WERI-Rb-1 (cell line): Measurements from ENCODE around the gene ACTRT2.

Source experiments
- DNase-seq: peaks from one replicate; pipeline ENCODE4 v3.0.0-alpha.2; 2020
- H3K27ac ChIP-seq: fragments of 250-450 bp; sonication (Bioruptor Pico); 2 replicates; pipeline ENCODE4 v1.5.1; 2020; ENCODE audit warnings: mild to moderate bottlenecking, moderate library complexity
- H3K27me3 ChIP-seq: fragments of 250-450 bp; sonication (Bioruptor Pico); 2 replicates; pipeline ENCODE4 v1.5.1; 2021; ENCODE audit warnings: mild to moderate bottlenecking, low read depth, moderate library complexity; ENCODE audit not compliant: insufficient read depth, severe bottlenecking
- H3K36me3 ChIP-seq: fragments of 250-450 bp; sonication (Bioruptor Pico); 2 replicates; pipeline ENCODE4 v1.5.1; 2020; ENCODE audit warnings: mild to moderate bottlenecking, moderate library complexity
- H3K4me3 ChIP-seq: 2 replicates; pipeline ENCODE4 v1.5.1; 2011; ENCODE audit warnings: low read depth, mild to moderate bottlenecking, control low read depth, low read length
- H3K9me3 ChIP-seq: fragments of 250-450 bp; sonication (Bioruptor Pico); 2 replicates; pipeline ENCODE4 v1.5.1; 2021; ENCODE audit warnings: mild to moderate bottlenecking, moderate library complexity; ENCODE audit not compliant: severe bottlenecking
- TF ChIP-seq, protein P1 (sequence below): IDR thresholded peaks from 2 replicates; pipeline ENCODE4 v1.5.1; 2011; ENCODE audit warnings: low read depth, mild to moderate bottlenecking, control low read depth, inconsistent platforms, low read length

The ACTRT2 gene

DNA sequence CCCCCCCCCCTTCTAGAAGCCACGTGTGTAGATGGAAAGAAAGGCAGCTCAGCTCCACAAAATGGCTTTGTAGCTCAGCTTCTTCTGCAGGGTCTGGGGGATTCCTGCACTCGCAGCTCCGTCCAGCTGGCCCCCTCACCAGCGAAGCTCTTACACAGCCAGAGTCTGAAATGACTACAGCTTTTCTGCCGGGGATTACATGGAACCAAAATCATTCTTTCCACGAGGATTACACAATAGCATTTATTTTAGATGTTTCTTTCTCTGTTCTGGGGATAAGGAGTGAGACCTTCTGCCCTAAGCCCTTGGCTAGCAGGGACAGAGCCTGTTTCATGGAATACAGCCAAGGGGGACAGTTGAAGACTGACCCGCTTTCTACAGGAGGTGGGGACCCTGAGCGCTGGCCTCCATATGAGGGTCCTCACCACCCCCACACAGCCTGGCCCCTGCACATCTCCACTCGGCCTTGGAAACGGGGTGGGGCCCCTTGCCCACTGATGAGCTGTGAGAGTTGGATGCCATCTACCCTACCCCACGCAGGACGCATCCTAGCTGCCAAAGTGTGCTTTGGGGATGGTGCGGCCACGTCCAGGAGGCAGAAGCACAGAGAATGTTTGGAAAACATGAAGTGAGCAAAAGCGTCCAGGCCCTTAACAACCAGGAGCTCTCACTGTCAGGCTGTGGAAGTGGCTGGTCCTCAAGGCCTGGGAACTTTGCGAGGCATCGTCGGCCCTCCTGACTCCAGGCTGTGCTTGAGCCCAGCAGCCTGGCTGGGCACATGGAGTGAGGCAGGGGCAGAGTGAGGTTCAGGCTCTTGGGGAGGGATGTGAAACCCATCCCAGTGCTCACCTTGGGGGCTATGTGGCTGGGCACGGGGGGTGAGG lies 14.5 kb downstream of the ACTRT2 start:
- Histone ChIP-seq H3K27ac (no peak overlapping the region), H3K4me3 (no peak overlapping the region), H3K27me3 (no peaks in the 10 kb centered on the region), H3K9me3 (no peaks in the 10 kb centered on the region), H3K36me3 (no peaks in the 10 kb centered on the region)
- DNase-seq, result no peak
- TF ChIP-seq, protein P1, sequence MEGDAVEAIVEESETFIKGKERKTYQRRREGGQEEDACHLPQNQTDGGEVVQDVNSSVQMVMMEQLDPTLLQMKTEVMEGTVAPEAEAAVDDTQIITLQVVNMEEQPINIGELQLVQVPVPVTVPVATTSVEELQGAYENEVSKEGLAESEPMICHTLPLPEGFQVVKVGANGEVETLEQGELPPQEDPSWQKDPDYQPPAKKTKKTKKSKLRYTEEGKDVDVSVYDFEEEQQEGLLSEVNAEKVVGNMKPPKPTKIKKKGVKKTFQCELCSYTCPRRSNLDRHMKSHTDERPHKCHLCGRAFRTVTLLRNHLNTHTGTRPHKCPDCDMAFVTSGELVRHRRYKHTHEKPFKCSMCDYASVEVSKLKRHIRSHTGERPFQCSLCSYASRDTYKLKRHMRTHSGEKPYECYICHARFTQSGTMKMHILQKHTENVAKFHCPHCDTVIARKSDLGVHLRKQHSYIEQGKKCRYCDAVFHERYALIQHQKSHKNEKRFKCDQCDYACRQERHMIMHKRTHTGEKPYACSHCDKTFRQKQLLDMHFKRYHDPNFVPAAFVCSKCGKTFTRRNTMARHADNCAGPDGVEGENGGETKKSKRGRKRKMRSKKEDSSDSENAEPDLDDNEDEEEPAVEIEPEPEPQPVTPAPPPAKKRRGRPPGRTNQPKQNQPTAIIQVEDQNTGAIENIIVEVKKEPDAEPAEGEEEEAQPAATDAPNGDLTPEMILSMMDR, result no peak

DNA sequence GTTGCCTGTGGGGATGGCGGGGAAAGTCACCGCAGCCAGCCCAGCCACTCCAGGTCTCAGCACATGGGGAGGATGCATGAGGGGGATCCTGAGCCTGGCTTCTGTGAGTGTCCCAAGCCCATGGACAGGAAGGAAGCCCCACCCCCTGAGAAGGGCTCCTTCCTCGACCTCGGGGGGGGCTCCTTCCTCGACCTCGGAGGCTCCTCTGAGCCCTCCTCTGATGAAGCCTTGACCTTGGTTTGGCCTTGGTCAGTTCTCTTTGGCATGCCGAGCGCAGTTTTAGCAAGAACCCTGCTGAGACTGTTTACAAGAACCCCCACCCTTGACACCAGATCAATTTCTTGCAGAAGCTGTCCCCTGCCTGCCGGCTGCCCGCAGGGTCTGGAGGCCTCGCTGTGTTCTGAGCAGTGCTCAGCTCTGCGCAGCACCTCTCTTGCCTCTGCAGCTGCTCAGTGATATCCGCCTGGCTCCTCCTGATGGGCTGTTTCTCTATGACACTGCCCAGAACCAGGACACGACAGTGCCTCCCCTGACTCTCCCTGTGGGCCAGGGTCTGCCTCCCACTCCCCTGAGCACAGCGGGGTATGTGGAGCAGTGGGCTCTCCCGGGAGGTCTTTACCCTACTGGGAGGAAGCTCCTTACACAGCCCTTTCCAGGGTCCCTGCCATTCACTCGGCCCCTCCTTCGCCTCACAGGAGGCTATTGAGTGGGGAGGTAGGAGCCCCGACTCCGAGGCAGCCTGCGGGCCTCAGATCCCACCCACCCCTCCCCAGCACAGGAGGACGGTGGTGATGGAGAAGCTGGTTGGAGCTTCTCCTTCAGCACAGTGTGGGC lies 15.4 kb downstream of the ACTRT2 start:
- Histone ChIP-seq H3K36me3 (no peaks in the 10 kb centered on the region), H3K27ac (no peak overlapping the region), H3K9me3 (no peaks in the 10 kb centered on the region), H3K27me3 (no peaks in the 10 kb centered on the region), H3K4me3 (no peak overlapping the region)
- TF ChIP-seq, protein P1, result no peak
- no peak for DNase-seq

DNA sequence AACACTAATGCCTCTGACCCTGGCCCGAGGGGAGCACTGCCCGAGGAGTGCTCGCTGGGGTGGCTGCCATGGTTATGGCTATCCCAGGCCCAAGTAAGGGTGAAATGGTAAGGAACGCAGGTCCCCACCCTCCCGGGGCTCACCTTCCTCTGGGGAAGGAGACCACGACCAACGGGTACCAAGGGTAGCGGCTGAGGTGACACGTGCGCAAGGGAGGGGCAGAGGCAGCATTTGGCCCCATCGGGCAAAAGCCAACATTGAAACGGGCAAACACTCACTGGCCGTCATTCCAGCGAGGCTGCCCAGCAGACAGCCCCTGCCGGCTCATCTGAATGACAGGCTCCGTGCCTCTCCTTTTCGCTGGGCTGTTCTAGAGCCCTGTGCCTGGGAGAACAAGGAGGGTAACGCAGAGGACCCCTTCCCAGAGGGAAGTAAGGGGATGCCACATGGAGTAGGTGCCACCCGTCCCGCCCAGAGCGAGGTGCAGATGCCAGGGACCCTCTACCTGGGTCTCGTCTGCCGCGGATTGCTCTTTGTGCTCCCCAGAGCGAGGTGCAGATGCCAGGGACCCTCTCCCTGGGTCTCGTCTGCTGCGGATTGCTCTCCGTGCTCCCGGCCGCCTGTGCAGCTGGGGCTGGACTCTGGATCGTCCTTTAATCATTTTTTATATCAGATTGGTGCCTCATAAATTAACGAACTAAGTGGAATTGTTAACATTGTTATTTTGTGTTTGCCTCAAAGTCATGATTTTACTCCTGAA lies 16.2 kb downstream of the ACTRT2 start:
- Histone ChIP-seq H3K4me3 (no peak overlapping the region), H3K27me3 (no peaks in the 10 kb centered on the region), H3K9me3 (no peaks in the 10 kb centered on the region), H3K36me3 (no peaks in the 10 kb centered on the region), H3K27ac (no peak overlapping the region)
- TF ChIP-seq, protein P1, result no peak
- no peak for DNase-seq

DNA sequence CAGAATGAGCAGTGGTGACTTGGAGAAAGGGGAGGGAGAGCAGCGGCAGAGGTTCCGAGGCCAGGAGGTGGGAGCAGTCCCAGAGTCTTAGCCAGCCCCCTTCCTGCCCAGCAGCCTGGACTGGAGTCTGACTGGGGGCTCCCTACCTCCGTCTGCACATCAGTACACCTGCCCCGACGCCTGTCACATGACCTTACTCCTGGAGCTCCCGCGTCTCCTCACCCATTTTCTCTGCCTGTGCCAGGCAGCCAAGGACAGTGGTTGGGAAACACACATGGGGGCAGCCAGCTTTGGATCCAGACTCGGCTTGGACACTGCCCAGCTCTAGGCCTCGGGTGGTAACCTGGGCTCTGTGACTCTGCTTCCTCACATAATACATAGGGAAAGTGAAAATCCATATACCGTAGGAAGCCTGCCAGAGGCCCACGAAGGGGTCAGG lies 16.9 kb downstream of the ACTRT2 start:
- no peaks in the 10 kb centered on the region for H3K27me3 ChIP-seq
- TF ChIP-seq, protein P1, result no peak
- no peaks in the 10 kb centered on the region for H3K9me3 ChIP-seq
- no peaks in the 10 kb centered on the region for H3K36me3 ChIP-seq
- DNase-seq, result no peak
- no peak overlapping the region for H3K4me3 ChIP-seq
- no peak overlapping the region for H3K27ac ChIP-seq

DNA sequence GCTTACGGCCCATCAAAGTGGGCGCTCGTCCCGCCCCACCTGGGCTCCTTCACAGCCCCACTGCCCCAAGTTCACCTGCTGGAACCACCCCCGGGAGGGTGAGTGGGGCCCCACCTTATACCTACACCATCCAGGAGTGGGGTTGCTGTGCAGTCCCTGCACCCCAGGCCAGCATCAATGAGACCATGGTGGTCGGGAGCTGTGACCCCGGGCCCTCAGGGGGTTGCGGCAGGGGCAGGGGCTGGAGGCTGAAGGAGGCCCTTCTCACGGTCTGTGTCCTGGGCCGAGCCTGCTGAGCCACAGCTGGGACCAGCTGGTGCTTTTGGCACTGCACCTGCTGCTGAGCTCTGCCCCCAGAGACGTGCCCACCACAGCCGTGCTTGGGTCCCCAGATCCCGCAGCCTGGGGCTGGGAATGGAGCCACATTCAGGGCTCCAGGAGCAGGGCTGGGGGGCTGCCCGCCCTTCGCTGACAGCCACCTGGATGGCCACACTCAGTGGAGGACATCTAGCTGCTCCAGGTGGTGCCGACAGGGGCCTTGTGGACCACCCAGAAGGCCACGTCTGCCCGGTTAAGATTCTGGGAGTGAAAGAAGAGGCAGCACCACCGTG lies 17.4 kb downstream of the ACTRT2 start:
- Histone ChIP-seq H3K27me3 (no peaks in the 10 kb centered on the region), H3K9me3 (no peaks in the 10 kb centered on the region), H3K4me3 (no peak overlapping the region), H3K36me3 (no peaks in the 10 kb centered on the region), H3K27ac (no peak overlapping the region)
- no peak for DNase-seq
- TF ChIP-seq, protein P1, result no peak
